ENCODE results near the gene R3HCC1L.

The R3HCC1L gene

GRCh38 chr10:98134431-98135221 is at the start of gene R3HCC1L:
TSS of gene R3HCC1L (plus strand) at chr10:98134657. CDS start at chr10:98208115, 73,458 bp downstream.
- DNase-seq (ENCODE audit: low read depth), result peak; percentile 54

- no peak for DNase-seq (ENCODE audit: low read depth)
These were observed 49.2 kb upstream of the R3HCC1L start for GRCh38 chr10:98085238-98085637.

GRCh38 chr10:98086837-98087708 is 47.4 kb upstream of the R3HCC1L start:
- no peak for DNase-seq (ENCODE audit: low read depth)

GRCh38 chr10:98088186-98088971 is 46.1 kb upstream of the R3HCC1L start:
- DNase-seq (ENCODE audit: low read depth), result no peak

- no peak for DNase-seq (ENCODE audit: low read depth)
These were observed 43.6 kb upstream of the R3HCC1L start for GRCh38 chr10:98090822-98091221.

GRCh38 chr10:98096316-98096715 is 38.1 kb upstream of the R3HCC1L start:
- no peak for DNase-seq (ENCODE audit: low read depth)

- no peak for DNase-seq (ENCODE audit: low read depth)
These were observed 37.7 kb upstream of the R3HCC1L start for GRCh38 chr10:98096731-98097130.

GRCh38 chr10:98097175-98097574 is 37.3 kb upstream of the R3HCC1L start:
- DNase-seq (ENCODE audit: low read depth), result no peak

GRCh38 chr10:98097616-98098015 is 36.8 kb upstream of the R3HCC1L start:
- DNase-seq (ENCODE audit: low read depth), result no peak

- no peak for DNase-seq (ENCODE audit: low read depth)
These were observed 36.2 kb upstream of the R3HCC1L start for GRCh38 chr10:98098247-98098646.

GRCh38 chr10:98100476-98100875 is 34.0 kb upstream of the R3HCC1L start:
- no peak for DNase-seq (ENCODE audit: low read depth)

- DNase-seq (ENCODE audit: low read depth), result no peak
These were observed 33.1 kb upstream of the R3HCC1L start for GRCh38 chr10:98101366-98101765.

GRCh38 chr10:98104125-98104524 is 30.3 kb upstream of the R3HCC1L start:
- DNase-seq (ENCODE audit: low read depth), result no peak

- no peak for DNase-seq (ENCODE audit: low read depth)
These were observed 27.9 kb upstream of the R3HCC1L start for GRCh38 chr10:98106531-98106930.

- no peak for DNase-seq (ENCODE audit: low read depth)
These were observed 26.6 kb upstream of the R3HCC1L start for GRCh38 chr10:98107644-98108430.

- DNase-seq (ENCODE audit: low read depth), result no peak
These were observed 24.1 kb upstream of the R3HCC1L start for GRCh38 chr10:98110356-98110755.

- no peak for DNase-seq (ENCODE audit: low read depth)
These were observed 19.2 kb upstream of the R3HCC1L start for GRCh38 chr10:98115031-98115787.

- DNase-seq (ENCODE audit: low read depth), result no peak
These were observed 14.6 kb upstream of the R3HCC1L start for GRCh38 chr10:98119891-98120290.

GRCh38 chr10:98125940-98126631 is 8.4 kb upstream of the R3HCC1L start:
- DNase-seq (ENCODE audit: low read depth), result no peak

- DNase-seq (ENCODE audit: low read depth), result no peak
These were observed 5.7 kb upstream of the R3HCC1L start for GRCh38 chr10:98128802-98129201.
